Measurements from ENCODE around the gene MAPK14.

GRCh38 chr6:36067374-36068011 is 39.9 kb downstream of the MAPK14 start:
- no peak for TF ChIP-seq CTCF (conservative IDR thresholded peaks at IDR 0.05; ENCODE audit: low read depth, low read length)
- no peak for TF ChIP-seq RCOR1 (IDR thresholded peaks at IDR 0.05; ENCODE audit: insufficient replicate concordance, low read length)
- no peak for TF ChIP-seq POLR2A (IDR thresholded peaks at IDR 0.05; ENCODE audit: low read depth, low read length)
- no peak for TF ChIP-seq MAZ (IDR thresholded peaks at IDR 0.05; ENCODE audit: borderline replicate concordance, low read depth, low read length)
- TF ChIP-seq MXI1 (IDR thresholded peaks at IDR 0.05; ENCODE audit: borderline replicate concordance, low read depth, low read length): no peak
- TF ChIP-seq RFX5 (IDR thresholded peaks at IDR 0.05; ENCODE audit: low read depth, low read length): no peak
- no peak for TF ChIP-seq CEBPB (IDR thresholded peaks at IDR 0.05; ENCODE audit: low read depth, low read length)
- TF ChIP-seq MAFK (IDR thresholded peaks at IDR 0.05; ENCODE audit: low read depth, low read length): no peak
- TF ChIP-seq BHLHE40 (IDR thresholded peaks at IDR 0.05; ENCODE audit: low read depth, low read length): no peak
- TF ChIP-seq SMC3 (IDR thresholded peaks at IDR 0.05; ENCODE audit: low read depth, low read length): no peak
- no peak for TF ChIP-seq NFE2L2 (IDR thresholded peaks at IDR 0.05; ENCODE audit: low read depth, low read length)
